Gastroesophageal sphincter (tissue), 3 donors: ENCODE data around the gene FGF16.

Experiments used
- CTCF ChIP-seq, 4 experiments: fragments of 200-600 bp in 2 of 4; fragments of 450-650 bp in 2 of 4; sonication (generic) in 1 of 4; IDR thresholded peaks; one replicate each; pipeline ENCODE4 v1.5.1; 2017 to 2019; ENCODE audit warnings: antibody characterized with exemption in 4 of 4, mild to moderate bottlenecking in 2 of 4, moderate library complexity in 2 of 4
- EP300 ChIP-seq: sonication (generic); formaldehyde crosslinking; IDR thresholded peaks from one replicate; pipeline ENCODE4 v1.6.1; 2017; ENCODE audit warnings: antibody characterized with exemption, mild to moderate bottlenecking
- POLR2AphosphoS5 ChIP-seq: sonication (generic); formaldehyde crosslinking; IDR thresholded peaks from one replicate; pipeline ENCODE4 v1.6.1; 2017; ENCODE audit warnings: antibody characterized with exemption

GRCh38 chrX:77484045-77484444 lies 36.9 kb downstream of the FGF16 start:
- TF ChIP-seq CTCF (IDR thresholded peaks at IDR 0.05): no peak
- TF ChIP-seq POLR2AphosphoS5: no peak
- TF ChIP-seq EP300: no peak
